RCC 7860 (cell line): ENCODE results near the gene KIR3DL3.
A peak's percentile ranks its signal among the peaks of the same experiment; 100 is the strongest.
"Not testable (repeated sequence)": the region's sequence is repeated elsewhere in the genome, so short reads cannot be mapped to it uniquely, and the experiment has no call there.

Source experiments
- DNase-seq: peaks from one replicate; pipeline ENCODE4 v3.0.0-alpha.2; 2015; ENCODE audit warnings: low spot score
- FAIRE-seq: peaks from 2 replicates; lab custom pipeline; 2012; peaks lifted over from hg19 to GRCh38; lab: Jason Lieb, UNC

The KIR3DL3 gene

DNA sequence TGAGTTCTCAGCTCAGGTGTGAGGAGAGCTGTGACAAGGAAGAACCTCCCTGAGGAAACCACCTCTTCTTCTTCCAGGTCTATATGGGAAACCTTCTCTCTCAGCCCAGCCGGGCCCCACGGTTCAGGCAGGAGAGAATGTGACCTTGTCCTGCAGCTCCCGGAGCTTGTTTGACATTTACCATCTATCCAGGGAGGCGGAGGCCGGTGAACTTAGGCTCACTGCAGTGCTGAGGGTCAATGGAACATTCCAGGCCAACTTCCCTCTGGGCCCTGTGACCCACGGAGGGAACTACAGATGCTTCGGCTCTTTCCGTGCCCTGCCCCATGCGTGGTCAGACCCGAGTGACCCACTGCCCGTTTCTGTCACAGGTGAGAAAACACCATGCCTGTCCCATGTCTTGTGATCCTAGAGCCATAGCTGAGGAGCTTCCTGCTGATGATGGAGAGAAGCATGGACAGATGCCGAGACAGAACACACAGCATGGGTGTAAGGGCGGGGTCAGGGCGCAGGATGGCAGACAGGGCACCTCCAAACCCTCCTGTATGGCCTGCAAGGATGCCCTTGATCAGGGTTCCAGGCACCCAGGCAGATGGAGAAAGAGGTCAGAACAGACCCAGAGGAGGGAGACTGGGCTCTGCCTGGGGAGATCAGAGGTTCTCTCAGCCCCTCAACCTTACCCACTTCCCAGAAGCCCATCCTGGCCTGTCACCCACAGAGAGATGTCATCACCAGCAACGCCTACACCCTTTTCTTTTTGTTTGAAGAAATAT, 5.4 kb downstream of the KIR3DL3 start:
- DNase-seq (no peak), FAIRE-seq (no peak)

DNA sequence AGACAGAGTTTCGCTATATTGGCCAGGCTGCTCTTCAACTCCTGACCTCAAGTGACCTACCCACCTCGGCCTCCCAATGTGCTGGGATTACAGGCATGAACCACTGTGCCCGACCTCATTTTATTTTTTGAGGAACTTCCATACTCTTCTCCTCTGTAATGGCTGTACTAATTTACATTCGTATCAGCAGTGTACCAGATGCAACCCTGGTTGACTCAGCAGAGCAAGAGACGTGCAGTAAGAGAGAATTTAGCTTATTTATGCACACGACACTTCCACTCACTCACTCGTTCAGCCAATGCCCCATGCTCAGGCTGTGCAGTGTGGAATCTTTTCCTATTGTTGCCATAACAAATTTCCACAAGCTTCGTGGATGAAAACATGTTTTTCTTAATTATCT, 6.9 kb downstream of the KIR3DL3 start:
- FAIRE-seq = no peak
- no peak for DNase-seq

DNA sequence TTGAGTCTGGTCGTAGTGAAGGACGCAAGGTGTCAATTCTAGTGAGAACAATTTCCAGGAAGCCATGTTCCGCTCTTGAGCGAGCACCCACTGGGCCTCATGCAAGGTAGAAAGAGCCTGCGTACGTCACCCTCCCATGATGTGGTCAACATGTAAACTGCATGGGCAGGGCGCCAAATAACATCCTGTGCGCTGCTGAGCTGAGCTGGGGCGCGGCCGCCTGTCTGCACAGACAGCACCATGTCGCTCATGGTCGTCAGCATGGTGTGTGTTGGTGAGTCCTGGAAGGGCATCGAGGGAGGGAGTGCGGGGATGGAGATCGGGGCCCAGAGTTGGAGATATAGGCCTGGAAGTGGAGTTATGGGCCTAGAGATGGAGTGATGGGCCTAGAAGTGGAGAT, 14.1 kb downstream of the KIR3DL3 start, which contains the start of gene KIR2DL3:
Gene KIR2DL3 (plus strand): TSS at position 208 of the 400 bp plus-strand sequence. CDS start 33 bp downstream, at position 241.
- not testable (repeated sequence) for DNase-seq, FAIRE-seq

DNA sequence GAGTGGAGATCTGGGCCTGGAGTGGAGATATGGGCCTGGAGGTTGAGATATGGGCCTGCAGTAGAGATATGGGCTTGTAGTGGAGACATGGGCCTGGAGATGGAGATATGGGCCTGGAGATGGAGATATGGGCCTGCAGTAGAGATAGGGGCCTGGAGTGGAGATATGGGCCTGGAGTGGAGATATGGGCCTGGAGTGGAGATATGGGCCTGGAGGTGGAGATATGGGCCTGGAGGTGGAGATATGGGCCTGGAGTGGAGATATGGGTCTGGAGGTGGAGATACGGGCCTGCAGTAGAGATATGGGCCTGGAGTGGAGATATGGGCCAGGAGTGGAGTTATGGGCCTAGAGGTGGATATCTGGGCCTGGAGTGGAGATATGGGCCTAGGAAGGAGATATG, 14.5 kb downstream of the KIR3DL3 start:
- no peak for DNase-seq
- no peak for FAIRE-seq

DNA sequence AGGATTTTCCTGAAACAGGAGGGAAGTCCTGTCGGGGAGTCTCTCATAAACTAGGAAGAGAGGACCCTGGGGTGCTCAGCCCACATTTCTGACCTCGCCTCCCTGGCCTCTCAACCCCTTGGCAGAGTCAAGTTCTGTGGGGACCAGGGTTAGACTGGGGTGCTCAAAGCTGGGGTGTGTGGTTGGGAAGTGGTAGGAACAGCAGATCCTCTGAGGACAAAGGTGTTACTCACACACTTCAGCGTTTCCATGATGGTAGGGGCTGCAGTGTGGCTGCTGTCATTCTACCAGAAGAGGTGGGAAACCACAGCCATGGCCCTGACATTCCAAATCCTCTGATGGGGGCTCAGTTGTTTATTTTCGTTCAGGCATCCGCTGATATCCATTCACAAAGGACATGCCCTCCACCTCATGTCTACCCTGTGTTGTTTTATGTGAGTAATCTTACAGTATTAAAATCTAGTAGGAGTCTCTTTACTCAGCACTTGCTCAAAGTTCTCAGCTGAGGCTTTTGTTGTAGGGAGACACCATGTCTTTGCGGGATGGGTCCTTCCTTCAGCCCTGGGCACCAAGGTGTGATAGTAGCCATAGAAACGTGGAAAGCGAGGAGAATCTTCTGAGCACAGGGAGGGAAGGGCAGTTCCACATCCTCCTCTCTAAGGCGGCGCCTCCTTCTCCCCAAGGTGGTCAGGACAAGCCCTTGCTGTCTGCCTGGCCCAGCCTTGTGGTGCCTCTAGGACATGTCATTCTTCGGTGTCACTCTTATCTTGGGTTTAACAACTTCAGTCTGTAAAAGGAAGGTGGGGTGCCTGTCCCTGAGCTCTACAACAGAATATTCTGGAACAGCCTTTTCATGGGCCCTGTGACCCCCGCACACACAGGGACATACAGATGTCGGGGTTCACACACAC, 15.6 kb downstream of the KIR3DL3 start:
- no peak for DNase-seq
- FAIRE-seq = no peak

DNA sequence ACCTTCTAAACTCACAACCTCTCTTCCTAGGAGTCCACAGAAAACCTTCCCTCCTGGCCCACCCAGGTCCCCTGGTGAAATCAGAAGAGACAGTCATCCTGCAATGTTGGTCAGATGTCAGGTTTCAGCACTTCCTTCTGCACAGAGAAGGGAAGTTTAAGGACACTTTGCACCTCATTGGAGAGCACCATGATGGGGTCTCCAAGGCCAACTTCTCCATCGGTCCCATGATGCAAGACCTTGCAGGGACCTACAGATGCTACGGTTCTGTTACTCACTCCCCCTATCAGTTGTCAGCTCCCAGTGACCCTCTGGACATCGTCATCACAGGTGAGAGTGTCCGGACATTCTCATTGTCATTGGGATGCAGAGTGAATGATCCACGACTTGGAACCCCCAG, 17.7 kb downstream of the KIR3DL3 start:
- not testable (repeated sequence) for DNase-seq, FAIRE-seq

DNA sequence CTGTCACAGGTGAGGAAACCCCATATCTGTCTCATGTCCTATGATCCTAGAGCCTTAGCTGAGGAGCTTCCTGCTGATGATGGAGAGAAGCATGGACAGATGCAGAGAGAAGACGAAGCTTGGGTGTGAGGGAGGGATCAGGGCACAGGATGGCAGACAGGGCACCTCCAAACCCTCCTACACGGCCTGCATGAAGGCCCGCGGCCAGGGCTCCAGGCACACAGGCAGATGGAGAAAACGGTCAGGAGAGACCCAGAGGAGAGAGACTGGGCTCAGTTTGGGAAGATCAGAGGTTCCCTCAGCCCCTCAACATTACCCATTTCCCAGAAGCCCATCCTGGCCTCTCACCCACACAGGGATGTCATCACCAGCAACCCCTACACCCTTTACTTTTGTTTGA, 19.8 kb downstream of the KIR3DL3 start:
- not testable (repeated sequence) for FAIRE-seq, DNase-seq

DNA sequence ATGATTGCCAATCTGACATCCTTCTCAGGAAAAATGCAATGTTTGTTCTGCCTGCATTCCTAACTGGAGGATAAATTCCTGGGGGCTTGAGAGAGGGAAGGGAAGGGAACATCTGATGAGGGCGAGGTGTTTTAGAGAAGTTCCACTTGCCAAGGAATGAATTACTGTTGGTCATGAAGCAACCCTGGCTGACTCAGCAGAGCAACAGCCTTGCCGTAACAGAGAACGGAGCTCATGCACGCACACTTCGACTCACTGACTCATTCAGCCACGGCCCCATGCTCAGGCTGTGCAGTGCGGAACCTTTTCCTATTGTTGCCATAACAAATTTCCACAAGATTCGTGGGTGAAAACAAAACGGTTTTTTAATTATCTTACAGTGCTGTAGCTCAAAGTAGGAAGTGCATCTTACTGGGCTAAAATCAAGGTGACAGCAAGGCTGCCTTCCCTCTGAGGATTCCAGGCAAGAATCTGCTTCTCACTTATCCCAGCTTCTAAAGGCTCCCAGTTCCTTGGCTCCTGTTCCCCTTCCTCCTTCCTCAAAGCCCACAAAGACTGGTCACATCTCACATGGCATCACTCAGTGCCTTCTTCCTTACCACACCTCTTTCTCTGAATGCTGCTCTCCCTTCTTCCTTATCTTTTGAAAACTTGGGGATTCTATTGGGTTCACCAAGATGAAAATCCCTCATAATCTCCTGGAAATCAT, 23.5 kb downstream of the KIR3DL3 start:
- FAIRE-seq, DNase-seq: not testable (repeated sequence)

DNA sequence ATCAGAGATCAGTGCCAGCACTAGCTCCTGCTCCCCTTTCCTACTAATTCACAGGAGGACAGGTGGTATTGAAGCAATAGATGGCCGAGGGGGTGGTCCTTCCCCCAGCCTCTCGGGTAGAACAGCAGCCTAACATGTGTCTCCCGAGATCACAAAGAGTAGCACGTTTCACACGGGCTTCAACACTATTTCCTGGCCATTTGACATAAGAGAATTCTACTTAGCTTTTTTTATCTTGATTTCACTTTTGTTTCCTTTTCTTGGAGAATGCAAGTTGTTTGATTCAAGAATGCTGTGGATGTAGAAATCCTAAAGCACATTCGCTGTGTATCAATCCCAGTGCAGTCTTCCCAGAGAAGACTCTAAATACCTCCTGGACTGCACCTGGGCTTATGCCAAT, 26.0 kb downstream of the KIR3DL3 start:
- not testable (repeated sequence) for DNase-seq, FAIRE-seq

DNA sequence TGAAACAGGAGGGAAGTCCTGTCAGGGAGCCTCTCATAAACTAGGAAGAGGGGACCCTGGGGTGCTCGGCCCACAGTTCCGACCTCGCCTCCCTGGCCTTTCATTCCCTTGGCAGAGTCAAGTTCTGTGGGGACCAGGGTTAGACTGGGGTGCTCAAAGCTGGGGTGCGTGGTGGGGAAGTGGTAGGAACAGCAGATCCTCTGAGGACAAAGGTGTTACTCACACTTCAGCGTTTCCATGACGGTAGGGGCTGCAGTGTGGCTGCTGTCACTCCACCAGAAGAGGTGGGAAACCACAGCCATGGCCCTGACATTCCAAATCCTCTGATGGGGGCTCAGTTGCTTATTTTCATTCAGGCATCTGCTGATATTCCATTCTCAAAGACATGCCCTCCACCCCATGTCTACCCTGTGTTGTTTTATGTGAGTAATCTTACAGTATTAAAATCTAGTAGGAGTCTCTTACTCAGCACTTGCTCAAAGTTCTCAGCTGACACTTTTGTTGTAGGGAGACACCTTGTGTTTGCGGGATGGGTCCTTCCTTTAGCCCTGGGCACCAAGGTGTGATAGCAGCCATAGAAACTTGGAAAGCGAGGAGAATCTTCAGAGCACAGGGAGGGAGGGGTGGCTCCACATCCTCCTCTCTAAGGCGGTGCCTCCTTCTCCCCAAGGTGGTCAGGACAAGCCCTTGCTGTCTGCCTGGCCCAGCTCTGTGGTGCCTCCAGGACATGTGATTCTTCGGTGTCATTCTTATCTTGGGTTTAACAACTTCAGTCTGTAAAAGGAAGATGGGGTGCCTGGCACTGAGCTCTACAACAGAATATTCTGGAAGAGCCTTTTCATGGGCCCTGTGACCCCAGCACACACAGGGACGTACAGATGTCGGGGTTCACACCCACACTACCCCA, 32.2 kb downstream of the KIR3DL3 start:
- FAIRE-seq = not testable (repeated sequence)

DNA sequence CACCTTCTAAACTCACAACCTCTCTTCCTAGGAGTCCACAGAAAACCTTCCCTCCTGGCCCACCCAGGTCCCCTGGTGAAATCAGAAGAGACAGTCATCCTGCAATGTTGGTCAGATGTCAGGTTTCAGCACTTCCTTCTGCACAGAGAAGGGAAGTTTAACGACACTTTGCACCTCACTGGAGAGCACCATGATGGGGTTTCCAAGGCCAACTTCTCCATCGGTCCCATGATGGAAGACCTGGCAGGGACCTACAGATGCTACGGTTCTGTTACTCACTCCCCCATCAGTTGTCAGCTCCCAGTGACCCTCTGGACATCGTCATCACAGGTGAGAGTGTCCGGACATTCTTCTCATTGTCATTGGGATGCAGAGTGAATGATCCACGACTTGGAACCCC, 34.3 kb downstream of the KIR3DL3 start:
- FAIRE-seq, DNase-seq: not testable (repeated sequence)

More for the DNA sequence above, 32.2 kb downstream of the KIR3DL3 start:
- DNase-seq = not testable (repeated sequence)

DNA sequence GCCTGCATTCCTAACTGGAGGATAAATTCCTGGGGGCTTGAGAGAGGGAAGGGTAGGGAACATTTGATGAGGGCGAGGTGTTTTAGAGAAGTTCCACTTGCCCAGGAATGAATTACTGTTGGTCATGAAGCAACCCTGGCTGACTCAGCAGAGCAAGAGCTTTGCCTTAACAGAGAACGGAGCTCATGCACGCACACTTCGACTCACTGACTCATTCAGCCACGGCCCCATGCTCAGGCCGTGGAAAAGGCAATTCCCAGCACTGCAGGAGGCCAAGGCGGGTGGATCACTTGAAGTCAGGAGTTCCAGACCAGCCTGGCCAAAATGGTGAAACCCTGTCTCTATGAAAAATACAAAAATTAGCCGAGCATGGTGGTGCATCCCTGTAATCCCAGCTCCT, 40.0 kb downstream of the KIR3DL3 start:
- not testable (repeated sequence) for FAIRE-seq, DNase-seq

DNA sequence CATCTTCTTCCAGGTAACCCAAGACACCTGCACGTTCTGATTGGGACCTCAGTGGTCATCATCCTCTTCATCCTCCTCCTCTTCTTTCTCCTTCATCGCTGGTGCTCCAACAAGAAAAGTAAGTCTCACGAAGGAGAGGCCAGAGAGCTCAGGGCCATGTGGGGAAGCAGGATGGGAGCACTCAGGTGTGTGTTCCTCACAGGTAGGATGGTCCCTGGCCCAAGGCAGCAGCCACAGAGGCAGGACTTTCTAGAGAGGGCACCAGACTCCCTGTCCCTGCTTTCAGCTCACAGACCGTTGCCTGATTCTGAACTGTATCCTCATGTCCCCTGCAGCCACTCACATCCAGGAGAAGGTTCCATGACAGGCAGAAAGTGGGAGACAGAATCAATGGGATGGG, 42.2 kb downstream of the KIR3DL3 start:
- not testable (repeated sequence) for FAIRE-seq, DNase-seq

DNA sequence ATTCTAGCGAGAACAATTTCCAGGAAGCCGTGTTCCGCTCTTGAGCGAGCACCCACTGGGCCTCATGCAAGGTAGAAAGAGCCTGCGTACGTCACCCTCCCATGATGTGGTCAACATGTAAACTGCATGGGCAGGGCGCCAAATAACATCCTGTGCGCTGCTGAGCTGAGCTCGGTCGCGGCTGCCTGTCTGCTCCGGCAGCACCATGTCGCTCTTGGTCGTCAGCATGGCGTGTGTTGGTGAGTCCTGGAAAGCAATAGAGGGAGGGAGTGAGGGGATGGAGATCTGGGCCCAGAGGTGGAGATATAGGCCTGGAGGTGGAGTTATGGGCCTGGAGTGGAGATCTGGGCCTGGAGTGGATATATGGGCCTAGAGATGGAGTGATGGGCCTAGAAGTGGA, 45.4 kb downstream of the KIR3DL3 start, which contains the start of gene KIR2DL1:
Gene KIR2DL1 (plus strand): TSS at position 148 of the 400 bp plus-strand sequence. CDS start 58 bp downstream, at position 206.
- not testable (repeated sequence) for DNase-seq, FAIRE-seq

DNA sequence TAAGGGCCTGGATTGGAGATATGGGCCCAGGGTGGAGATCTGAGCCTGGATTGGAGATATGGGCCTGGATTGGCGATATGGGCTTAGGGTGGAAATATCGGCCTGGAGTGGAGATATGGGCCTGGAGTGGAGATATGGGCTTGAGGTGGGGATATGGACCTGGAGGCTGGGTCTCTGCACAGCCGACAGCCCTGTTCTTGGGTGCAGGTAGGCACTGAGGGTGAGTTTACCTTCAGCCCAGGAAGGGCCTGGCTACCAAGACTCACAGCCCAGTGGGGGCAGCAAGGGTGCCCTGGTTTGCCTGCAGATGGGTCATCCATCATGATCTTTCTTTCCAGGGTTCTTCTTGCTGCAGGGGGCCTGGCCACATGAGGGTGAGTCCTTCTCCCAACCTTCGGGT, 46.3 kb downstream of the KIR3DL3 start:
- not testable (repeated sequence) for FAIRE-seq, DNase-seq

DNA sequence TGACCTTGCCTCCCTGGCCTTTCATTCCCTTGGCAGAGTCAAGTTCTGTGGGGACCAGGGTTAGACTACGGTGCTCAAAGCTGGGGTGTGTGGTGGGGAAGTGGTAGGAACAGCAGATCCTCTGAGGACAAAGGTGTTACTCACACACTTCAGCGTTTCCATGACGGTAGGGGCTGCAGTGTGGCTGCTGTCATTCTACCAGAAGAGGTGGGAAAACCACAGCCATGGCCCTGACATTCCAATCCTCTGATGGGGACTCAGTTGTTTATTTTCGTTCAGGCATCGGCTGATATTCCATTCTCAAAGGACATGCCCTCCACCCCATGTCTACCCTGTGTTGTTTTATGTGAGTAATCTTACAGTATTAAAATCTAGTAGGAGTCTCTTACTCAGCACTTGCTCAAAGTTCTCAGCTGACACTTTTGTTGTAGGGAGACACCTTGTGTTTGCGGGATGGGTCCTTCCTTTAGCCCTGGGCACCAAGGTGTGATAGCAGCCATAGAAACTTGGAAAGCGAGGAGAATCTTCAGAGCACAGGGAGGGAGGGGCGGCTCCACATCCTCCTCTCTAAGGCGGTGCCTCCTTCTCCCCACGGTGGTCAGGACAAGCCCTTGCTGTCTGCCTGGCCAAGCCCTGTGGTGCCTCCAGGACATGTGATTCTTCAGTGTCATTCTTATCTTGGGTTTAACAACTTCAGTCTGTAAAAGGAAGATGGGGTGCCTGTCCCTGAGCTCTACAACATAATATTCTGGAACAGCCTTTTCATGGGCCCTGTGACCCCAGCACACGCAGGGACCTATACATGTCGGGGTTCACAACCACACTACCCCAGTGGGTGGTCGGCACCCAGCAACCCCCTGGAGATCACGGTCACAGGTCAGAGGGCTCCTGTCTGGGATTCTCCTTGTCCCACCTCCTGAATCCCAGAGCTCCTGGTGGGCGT, 47.0 kb downstream of the KIR3DL3 start:
- peak; percentile 71 for DNase-seq
- FAIRE-seq = not testable (repeated sequence)

DNA sequence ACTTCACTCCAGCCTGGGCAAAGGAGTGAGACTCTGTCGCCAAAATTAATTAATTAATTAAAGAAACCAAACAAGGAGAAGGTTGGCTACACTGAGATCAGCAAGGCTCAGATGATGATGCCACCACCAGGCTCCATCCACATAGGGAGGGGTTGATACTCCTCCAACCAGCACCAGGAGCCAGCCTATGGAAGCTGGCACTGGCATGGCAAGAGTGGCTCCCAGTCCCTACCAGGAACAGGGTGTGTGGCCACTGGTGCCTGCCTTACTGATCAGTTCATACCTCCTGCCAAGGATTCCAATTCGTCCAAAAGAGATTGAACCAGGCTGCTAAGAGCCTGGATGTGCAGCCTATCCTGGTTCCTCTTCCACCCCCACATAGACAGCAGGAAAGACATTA, 48.4 kb downstream of the KIR3DL3 start:
- not testable (repeated sequence) for DNase-seq, FAIRE-seq

DNA sequence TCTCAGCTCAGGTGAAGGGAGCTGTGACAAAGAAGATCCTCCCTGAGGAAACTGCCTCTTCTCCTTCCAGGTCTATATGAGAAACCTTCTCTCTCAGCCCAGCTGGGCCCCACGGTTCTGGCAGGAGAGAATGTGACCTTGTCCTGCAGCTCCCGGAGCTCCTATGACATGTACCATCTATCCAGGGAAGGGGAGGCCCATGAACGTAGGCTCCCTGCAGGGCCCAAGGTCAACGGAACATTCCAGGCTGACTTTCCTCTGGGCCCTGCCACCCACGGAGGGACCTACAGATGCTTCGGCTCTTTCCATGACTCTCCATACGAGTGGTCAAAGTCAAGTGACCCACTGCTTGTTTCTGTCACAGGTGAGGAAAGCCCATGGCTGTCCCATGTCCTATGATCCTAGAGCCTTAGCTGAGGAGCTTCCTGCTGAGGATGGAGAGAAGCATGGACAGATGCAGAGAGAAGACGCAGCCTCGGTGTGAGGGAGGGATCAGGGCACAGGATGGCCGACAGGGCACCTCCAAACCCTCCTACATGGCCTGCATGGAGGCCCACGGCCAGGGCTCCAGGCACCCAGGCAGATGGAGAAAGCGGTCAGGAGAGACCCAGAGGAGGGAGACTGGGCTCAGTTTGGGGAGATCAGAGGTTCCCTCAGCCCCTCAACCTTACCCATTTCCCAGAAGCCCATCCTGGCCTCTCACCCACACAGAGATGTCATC, 51.0 kb downstream of the KIR3DL3 start:
- not testable (repeated sequence) for FAIRE-seq, DNase-seq
